Neural progenitor cell (in vitro differentiated cells): Measurements from ENCODE around the gene C1orf185.
A peak's percentile ranks its signal among the peaks of the same experiment; 100 is the strongest.

Experiments used
- EZH2 ChIP-seq: fragments of 200-600 bp; sonication (generic); IDR thresholded peaks from 2 replicates; pipeline ENCODE4 v1.6.1; 2017; ENCODE audit warnings: antibody characterized with exemption, mild to moderate bottlenecking, moderate library complexity
- EZH2phosphoT487 ChIP-seq: fragments of 200-600 bp; sonication (generic); IDR thresholded peaks from 2 replicates; pipeline ENCODE4 v1.6.1; 2017; ENCODE audit warnings: antibody characterized with exemption
- TF ChIP-seq, protein P1 (sequence below): fragments of 200-600 bp; sonication (generic); IDR thresholded peaks from 2 replicates; pipeline ENCODE4 v1.5.1; 2017; ENCODE audit warnings: antibody characterized with exemption, mild to moderate bottlenecking

DNA sequence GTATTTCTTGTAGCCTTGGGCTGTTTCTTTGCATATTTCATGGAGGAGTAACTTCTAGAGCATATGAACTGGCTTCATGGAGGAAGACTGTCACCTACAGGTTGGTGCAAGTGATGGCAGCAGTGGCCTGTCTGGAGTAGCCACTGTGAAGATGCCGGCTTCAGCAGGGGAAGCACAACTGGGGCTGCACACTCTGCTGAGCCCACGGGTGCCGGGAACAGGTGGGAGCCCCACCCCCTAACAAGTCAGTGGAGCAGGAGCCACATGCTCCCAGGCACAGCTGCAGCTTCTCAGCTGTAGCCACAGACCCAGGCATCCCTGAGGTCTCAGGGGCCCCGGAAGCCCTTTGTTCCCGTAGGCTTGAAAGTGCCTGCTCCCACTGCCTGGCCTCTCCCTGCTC lies 43.2 kb upstream of the C1orf185 start:
- TF ChIP-seq, protein P1, sequence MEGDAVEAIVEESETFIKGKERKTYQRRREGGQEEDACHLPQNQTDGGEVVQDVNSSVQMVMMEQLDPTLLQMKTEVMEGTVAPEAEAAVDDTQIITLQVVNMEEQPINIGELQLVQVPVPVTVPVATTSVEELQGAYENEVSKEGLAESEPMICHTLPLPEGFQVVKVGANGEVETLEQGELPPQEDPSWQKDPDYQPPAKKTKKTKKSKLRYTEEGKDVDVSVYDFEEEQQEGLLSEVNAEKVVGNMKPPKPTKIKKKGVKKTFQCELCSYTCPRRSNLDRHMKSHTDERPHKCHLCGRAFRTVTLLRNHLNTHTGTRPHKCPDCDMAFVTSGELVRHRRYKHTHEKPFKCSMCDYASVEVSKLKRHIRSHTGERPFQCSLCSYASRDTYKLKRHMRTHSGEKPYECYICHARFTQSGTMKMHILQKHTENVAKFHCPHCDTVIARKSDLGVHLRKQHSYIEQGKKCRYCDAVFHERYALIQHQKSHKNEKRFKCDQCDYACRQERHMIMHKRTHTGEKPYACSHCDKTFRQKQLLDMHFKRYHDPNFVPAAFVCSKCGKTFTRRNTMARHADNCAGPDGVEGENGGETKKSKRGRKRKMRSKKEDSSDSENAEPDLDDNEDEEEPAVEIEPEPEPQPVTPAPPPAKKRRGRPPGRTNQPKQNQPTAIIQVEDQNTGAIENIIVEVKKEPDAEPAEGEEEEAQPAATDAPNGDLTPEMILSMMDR = peak; percentile 57
- TF ChIP-seq EZH2 = no peak
- TF ChIP-seq EZH2phosphoT487 = no peak
